ENCODE results near the gene NEURL1B.
"Not testable (repeated sequence)": the region's sequence is repeated elsewhere in the genome, so short reads cannot be mapped to it uniquely, and the experiment has no call there.

The NEURL1B gene

GRCh38 chr5:172657524-172658233 lies 16.6 kb downstream of the NEURL1B start:
- not testable (repeated sequence) for DNase-seq (ENCODE audit: low read depth)

- DNase-seq (ENCODE audit: low read depth), result no peak
Observed at GRCh38 chr5:172658391-172658790, 17.3 kb downstream of the NEURL1B start.

GRCh38 chr5:172658961-172659501 lies 18.0 kb downstream of the NEURL1B start:
- DNase-seq (ENCODE audit: low read depth), result no peak

- DNase-seq (ENCODE audit: low read depth), result no peak
Observed at GRCh38 chr5:172659570-172659908, 18.5 kb downstream of the NEURL1B start.

- DNase-seq (ENCODE audit: low read depth), result no peak
Observed at GRCh38 chr5:172659909-172660628, 19.0 kb downstream of the NEURL1B start.

GRCh38 chr5:172660974-172661373 lies 19.9 kb downstream of the NEURL1B start:
- DNase-seq (ENCODE audit: low read depth), result no peak

GRCh38 chr5:172661526-172661925 lies 20.5 kb downstream of the NEURL1B start:
- no peak for DNase-seq (ENCODE audit: low read depth)

- DNase-seq (ENCODE audit: low read depth), result no peak
Observed at GRCh38 chr5:172662596-172662995, 21.5 kb downstream of the NEURL1B start.

- no peak for DNase-seq (ENCODE audit: low read depth)
Observed at GRCh38 chr5:172664018-172664417, 23.0 kb downstream of the NEURL1B start.

- DNase-seq (ENCODE audit: low read depth), result no peak
Observed at GRCh38 chr5:172664681-172665541, 23.8 kb downstream of the NEURL1B start.

- no peak for DNase-seq (ENCODE audit: low read depth)
Observed at GRCh38 chr5:172666251-172666650, 25.2 kb downstream of the NEURL1B start.

- DNase-seq (ENCODE audit: low read depth), result no peak
Observed at GRCh38 chr5:172667786-172668593, 26.9 kb downstream of the NEURL1B start.

- DNase-seq (ENCODE audit: low read depth), result no peak
Observed at GRCh38 chr5:172668594-172669071, 27.6 kb downstream of the NEURL1B start.

GRCh38 chr5:172669386-172670004 lies 28.4 kb downstream of the NEURL1B start:
- no peak for DNase-seq (ENCODE audit: low read depth)

- DNase-seq (ENCODE audit: low read depth), result no peak
Observed at GRCh38 chr5:172670005-172670402, 28.9 kb downstream of the NEURL1B start.

- DNase-seq (ENCODE audit: low read depth), result no peak
Observed at GRCh38 chr5:172670444-172670843, 29.4 kb downstream of the NEURL1B start.

GRCh38 chr5:172671091-172671490 lies 30.0 kb downstream of the NEURL1B start:
- no peak for DNase-seq (ENCODE audit: low read depth)

- DNase-seq (ENCODE audit: low read depth), result no peak
Observed at GRCh38 chr5:172672681-172673080, 31.6 kb downstream of the NEURL1B start.

- no peak for DNase-seq (ENCODE audit: low read depth)
Observed at GRCh38 chr5:172674155-172674554, 33.1 kb downstream of the NEURL1B start.

- DNase-seq (ENCODE audit: low read depth), result no peak
Observed at GRCh38 chr5:172676914-172677475, 35.9 kb downstream of the NEURL1B start.

All from T follicular helper cell (primary cell).